SK-N-SH (cell line): ENCODE results near the gene IL31RA. TPM values are rescaled to one million over a fixed set of nuclear protein-coding genes. Genes with fewer than 3 reads are reported as not detected.

Experiments
- CTCF ChIA-PET: fragments of 300-600, 350-600 bp; formaldehyde crosslinking; extraction: SDS; loops from one replicate; lab custom pipeline; 2021; lab: Yijun Ruan, JAX
- POLR2A ChIA-PET: fragments of 350-600 bp; sonication (Branson Sonifier 250); formaldehyde crosslinking; extraction: SDS; loops from one replicate; lab custom pipeline; 2020; ENCODE audit warnings: antibody characterized with exemption, inconsistent platforms; lab: Yijun Ruan, JAX
- DNase-seq: peaks from one replicate; pipeline ENCODE4 v3.0.0; 2012
- H2AFZ ChIP-seq: fragments of 200-600 bp; sonication (generic); 2 replicates; pipeline ENCODE4 v1.8.1; 2016; ENCODE audit warnings: antibody characterized with exemption, mild to moderate bottlenecking, low read depth
- H3F3A ChIP-seq: fragments of 200-600 bp; sonication (generic); replicated peaks from 2 replicates; pipeline ENCODE3; 2016; ENCODE audit warnings: antibody characterized with exemption, mild to moderate bottlenecking; ENCODE audit not compliant: insufficient read depth
- H3K27ac ChIP-seq, 2 experiments: fragments of 200-500 bp in 1 of 2; fragments of 200-600 bp in 1 of 2; sonication (Bioruptor generic) in 1 of 2; sonication (generic), shearing (Covaris generic) in 1 of 2; 2 replicates each; pipeline versions ENCODE4 v1.5.1 to v1.6.1; 2014 to 2016; ENCODE audit warnings: low read depth in 2 of 2, inconsistent platforms in 1 of 2, low read length in 1 of 2, mild to moderate bottlenecking in 1 of 2, mixed read lengths in 1 of 2
- H3K27me3 ChIP-seq: fragments of 200-600 bp; sonication (generic), shearing (Covaris generic); 2 replicates; pipeline ENCODE4 v1.6.1; 2016; ENCODE audit warnings: mixed run types; ENCODE audit not compliant: insufficient read depth
- H3K36me3 ChIP-seq, 2 experiments: fragments of 200-500 bp in 1 of 2; fragments of 200-600 bp in 1 of 2; sonication (Bioruptor generic) in 1 of 2; sonication (generic) in 1 of 2; replicated peaks in 1 of 2; 2 replicates each; pipeline versions ENCODE3 to v1.5.1; 2014 to 2016; ENCODE audit warnings: low read length in 1 of 2, mild to moderate bottlenecking in 1 of 2; ENCODE audit not compliant: insufficient read depth in 2 of 2, control insufficient read depth in 1 of 2
- H3K4me1 ChIP-seq, 2 experiments: fragments of 200-500 bp in 1 of 2; fragments of 200-600 bp in 1 of 2; sonication (Bioruptor generic) in 1 of 2; sonication (generic), shearing (Covaris generic) in 1 of 2; 2 replicates each; pipeline versions ENCODE4 v1.5.1 to v1.6.1; 2014 to 2016; ENCODE audit warnings: low read depth in 1 of 2, low read length in 1 of 2, mixed run types in 1 of 2; ENCODE audit not compliant: insufficient read depth in 2 of 2, control insufficient read depth in 1 of 2
- H3K4me2 ChIP-seq: fragments of 200-600 bp; sonication (generic), shearing (Covaris generic); 2 replicates; pipeline ENCODE4 v1.6.1; 2017; ENCODE audit warnings: mixed run types
- H3K4me3 ChIP-seq, 2 experiments: fragments of 200-500 bp in 1 of 2; fragments of 200-600 bp in 1 of 2; sonication (Bioruptor generic) in 1 of 2; sonication (generic), shearing (Covaris generic) in 1 of 2; 2 replicates each; pipeline versions ENCODE4 v1.5.1 to v1.8.1; 2014 to 2016; ENCODE audit warnings: low read depth in 2 of 2, inconsistent platforms in 1 of 2, low read length in 1 of 2, mild to moderate bottlenecking in 1 of 2, mixed read lengths in 1 of 2, moderate library complexity in 1 of 2
- H3K79me2 ChIP-seq: fragments of 200-600 bp; sonication (generic); 2 replicates; pipeline ENCODE4 v1.8.1; 2017; ENCODE audit warnings: mild to moderate bottlenecking; ENCODE audit not compliant: insufficient read depth
- H3K9ac ChIP-seq: fragments of 200-600 bp; sonication (generic); 2 replicates; pipeline ENCODE4 v1.6.1; 2017; ENCODE audit warnings: mixed run types
- H3K9me2 ChIP-seq: fragments of 200-600 bp; sonication (generic); 2 replicates; pipeline ENCODE4 v1.6.1; 2017; ENCODE audit warnings: mixed run types
- H3K9me3 ChIP-seq: fragments of 200-600 bp; sonication (generic); 2 replicates; pipeline ENCODE4 v1.6.1; 2017; ENCODE audit warnings: mixed run types, mild to moderate bottlenecking, moderate library complexity
- H4K20me1 ChIP-seq: fragments of 200-600 bp; sonication (generic); 2 replicates; pipeline ENCODE4 v1.6.1; 2017; ENCODE audit warnings: mild to moderate bottlenecking, mixed run types; ENCODE audit not compliant: insufficient read depth
- GABPA ChIP-seq: IDR thresholded peaks from 2 replicates; pipeline ENCODE4 v1.4.0; 2012; ENCODE audit warnings: low read depth, mild to moderate bottlenecking
- NFIC ChIP-seq: IDR thresholded peaks from 2 replicates; pipeline ENCODE4 v1.4.0; 2012; ENCODE audit warnings: borderline replicate concordance
- RCOR1 ChIP-seq: fragments of 150-350 bp; IDR thresholded peaks from 2 replicates; pipeline ENCODE4 v1.6.1; 2017; ENCODE audit warnings: antibody characterized with exemption, low read length
- WGBS: methylation state at CpG from one replicate; pipeline ENCODE4 v1.1.6; 2017; ENCODE audit warnings: low lambda C conversion rate; 5-methylcytosine and 5-hydroxymethylcytosine counted together
- polyA plus RNA-seq, 3 experiments: library from polyadenylated mRNA; depleted of rRNA; stranded (reverse); fragments of >200 nt; gene quantifications; 2 replicates each; pipeline ENCODE4 v1.2.3, GENCODE V29; 2012
- TF ChIP-seq, protein P1 (sequence below): IDR thresholded peaks from 2 replicates; pipeline ENCODE4 v1.6.1; 2012; ENCODE audit warnings: mild to moderate bottlenecking, low read depth, low read length, moderate library complexity
- TF ChIP-seq, protein P2 (sequence below): IDR thresholded peaks from 2 replicates; pipeline ENCODE4 v1.4.0; 2012; ENCODE audit warnings: low read depth, borderline replicate concordance
- TF ChIP-seq, protein P3 (sequence below): fragments of 150-350 bp; IDR thresholded peaks from 2 replicates; pipeline ENCODE4 v1.6.1; 2017; ENCODE audit warnings: antibody characterized with exemption, low read length, low read depth, borderline replicate concordance

The IL31RA gene
- polyA plus RNA-seq, 1 of the 3 experiments (the other 2 are of a cell fraction), result 0.20 TPM

GRCh38 chr5:55911784-55912653 lies 60.9 kb downstream of the IL31RA start (continued):
- TF ChIP-seq, protein P1, sequence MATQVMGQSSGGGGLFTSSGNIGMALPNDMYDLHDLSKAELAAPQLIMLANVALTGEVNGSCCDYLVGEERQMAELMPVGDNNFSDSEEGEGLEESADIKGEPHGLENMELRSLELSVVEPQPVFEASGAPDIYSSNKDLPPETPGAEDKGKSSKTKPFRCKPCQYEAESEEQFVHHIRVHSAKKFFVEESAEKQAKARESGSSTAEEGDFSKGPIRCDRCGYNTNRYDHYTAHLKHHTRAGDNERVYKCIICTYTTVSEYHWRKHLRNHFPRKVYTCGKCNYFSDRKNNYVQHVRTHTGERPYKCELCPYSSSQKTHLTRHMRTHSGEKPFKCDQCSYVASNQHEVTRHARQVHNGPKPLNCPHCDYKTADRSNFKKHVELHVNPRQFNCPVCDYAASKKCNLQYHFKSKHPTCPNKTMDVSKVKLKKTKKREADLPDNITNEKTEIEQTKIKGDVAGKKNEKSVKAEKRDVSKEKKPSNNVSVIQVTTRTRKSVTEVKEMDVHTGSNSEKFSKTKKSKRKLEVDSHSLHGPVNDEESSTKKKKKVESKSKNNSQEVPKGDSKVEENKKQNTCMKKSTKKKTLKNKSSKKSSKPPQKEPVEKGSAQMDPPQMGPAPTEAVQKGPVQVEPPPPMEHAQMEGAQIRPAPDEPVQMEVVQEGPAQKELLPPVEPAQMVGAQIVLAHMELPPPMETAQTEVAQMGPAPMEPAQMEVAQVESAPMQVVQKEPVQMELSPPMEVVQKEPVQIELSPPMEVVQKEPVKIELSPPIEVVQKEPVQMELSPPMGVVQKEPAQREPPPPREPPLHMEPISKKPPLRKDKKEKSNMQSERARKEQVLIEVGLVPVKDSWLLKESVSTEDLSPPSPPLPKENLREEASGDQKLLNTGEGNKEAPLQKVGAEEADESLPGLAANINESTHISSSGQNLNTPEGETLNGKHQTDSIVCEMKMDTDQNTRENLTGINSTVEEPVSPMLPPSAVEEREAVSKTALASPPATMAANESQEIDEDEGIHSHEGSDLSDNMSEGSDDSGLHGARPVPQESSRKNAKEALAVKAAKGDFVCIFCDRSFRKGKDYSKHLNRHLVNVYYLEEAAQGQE, result no peak
- TF ChIP-seq, protein P2, sequence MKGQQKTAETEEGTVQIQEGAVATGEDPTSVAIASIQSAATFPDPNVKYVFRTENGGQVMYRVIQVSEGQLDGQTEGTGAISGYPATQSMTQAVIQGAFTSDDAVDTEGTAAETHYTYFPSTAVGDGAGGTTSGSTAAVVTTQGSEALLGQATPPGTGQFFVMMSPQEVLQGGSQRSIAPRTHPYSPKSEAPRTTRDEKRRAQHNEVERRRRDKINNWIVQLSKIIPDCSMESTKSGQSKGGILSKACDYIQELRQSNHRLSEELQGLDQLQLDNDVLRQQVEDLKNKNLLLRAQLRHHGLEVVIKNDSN, result no peak
- TF ChIP-seq, protein P3, sequence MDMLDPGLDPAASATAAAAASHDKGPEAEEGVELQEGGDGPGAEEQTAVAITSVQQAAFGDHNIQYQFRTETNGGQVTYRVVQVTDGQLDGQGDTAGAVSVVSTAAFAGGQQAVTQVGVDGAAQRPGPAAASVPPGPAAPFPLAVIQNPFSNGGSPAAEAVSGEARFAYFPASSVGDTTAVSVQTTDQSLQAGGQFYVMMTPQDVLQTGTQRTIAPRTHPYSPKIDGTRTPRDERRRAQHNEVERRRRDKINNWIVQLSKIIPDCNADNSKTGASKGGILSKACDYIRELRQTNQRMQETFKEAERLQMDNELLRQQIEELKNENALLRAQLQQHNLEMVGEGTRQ, result no peak
- TF ChIP-seq RCOR1 (no peak), NFIC (no peak)

- POLR2A ChIA-PET, result no interaction called here
- no peaks in the 10 kb centered on the region for H3K9me2 ChIP-seq
- no peak overlapping the region for H3K4me3 ChIP-seq
- no peaks in the 10 kb centered on the region for H4K20me1 ChIP-seq
- H3K27ac ChIP-seq, result no peak overlapping the region
- CTCF ChIA-PET, result interaction anchor here (1.5 kb wide), 1 partner anchor 23 kb away, joined by 6 read pairs; no protein-coding TSS in a partner anchor
- H3K4me2 ChIP-seq, result no peak overlapping the region
- no peak for TF ChIP-seq GABPA
- H3K27me3 ChIP-seq, result no peaks in the 10 kb centered on the region; the same call in 1 of the 2 replicates
- WGBS, result 83% methylated on average over 7 of the region's 10 CpGs
- H3K36me3 ChIP-seq, result no peaks in the 10 kb centered on the region
- no peaks in the 10 kb centered on the region for H3K4me1 ChIP-seq
- H3K79me2 ChIP-seq, result no peaks in the 10 kb centered on the region
- no peak overlapping the region for H2AFZ ChIP-seq
- H3K9me3 ChIP-seq, result no peaks in the 10 kb centered on the region
- no peak for DNase-seq
- H3K9ac ChIP-seq, result no peak overlapping the region
- no peaks in the 10 kb centered on the region for H3F3A ChIP-seq
Observed at GRCh38 chr5:55913466-55914413, 62.6 kb downstream of the IL31RA start.
